Stimulated activated CD4-positive, alpha-beta T cell treated with anti-CD3 and anti-CD28 coated beads, TNF-alpha, amount 100 ng/mL, for 48 hours (primary cell): Measurements from ENCODE around the gene YAF2.
"Not testable (repeated sequence)": the region's sequence is repeated elsewhere in the genome, so short reads cannot be mapped to it uniquely, and the experiment has no call there.

Experiments used
- DNase-seq, 3 donors: peaks; one replicate each; pipeline ENCODE4 v3.0.0-alpha.2; 2020; ENCODE audit warnings: low read depth in 3 of 3

YAF2 gene

DNA sequence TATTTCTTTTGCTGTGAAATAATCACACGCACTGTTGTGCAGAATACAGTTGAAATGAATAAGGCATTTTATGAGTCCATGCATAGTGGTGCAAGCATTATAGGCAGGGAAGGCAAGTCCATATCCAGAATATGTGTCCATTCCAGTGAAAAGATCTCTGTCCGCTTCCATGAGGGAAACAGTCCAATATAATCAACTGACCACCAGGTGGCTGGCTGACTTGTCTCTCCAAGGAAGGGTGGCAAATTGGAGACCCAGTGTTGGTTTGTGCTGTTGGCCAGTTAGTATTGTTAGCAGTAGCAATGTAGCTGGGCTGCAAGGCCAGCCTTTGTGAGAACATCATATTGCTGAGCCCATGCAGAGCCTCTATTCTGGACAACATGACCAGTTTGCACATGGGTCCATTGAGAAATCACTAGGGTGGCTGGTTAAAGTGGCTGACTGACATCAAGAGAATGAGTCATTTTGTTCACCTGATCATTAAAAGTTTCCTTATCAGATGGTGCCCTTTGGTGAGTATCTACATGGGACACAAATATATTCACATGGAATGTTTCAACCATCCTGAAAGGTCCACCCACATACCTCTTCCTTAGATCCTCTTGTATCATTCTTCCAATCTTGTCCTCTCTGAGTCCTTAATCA is 17.3 kb upstream of the YAF2 start:
- no peak for DNase-seq

DNA sequence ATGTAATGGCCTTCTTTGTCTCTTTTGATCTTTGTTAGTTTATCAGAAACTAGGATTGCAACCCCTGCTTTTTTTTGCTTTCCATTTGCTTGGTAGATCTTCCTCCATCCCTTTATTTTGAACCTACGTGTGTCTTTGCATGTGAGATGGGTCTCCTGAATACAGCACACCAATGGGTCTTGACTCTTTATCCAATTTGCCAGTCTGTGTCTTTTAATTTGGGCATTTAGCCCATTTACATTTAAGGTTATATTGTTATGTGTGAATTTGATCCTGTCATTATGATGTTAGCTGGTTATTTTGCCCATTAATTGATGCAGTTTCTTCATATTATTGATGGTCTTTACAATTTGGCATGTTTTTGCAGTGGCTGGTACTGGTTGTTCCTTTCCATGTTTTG is 14.6 kb upstream of the YAF2 start:
- DNase-seq: not testable (repeated sequence)

- DNase-seq: not testable (repeated sequence)
These were observed 11.0 kb upstream of the YAF2 start for GRCh38 chr12:42249033-42249432.

DNA sequence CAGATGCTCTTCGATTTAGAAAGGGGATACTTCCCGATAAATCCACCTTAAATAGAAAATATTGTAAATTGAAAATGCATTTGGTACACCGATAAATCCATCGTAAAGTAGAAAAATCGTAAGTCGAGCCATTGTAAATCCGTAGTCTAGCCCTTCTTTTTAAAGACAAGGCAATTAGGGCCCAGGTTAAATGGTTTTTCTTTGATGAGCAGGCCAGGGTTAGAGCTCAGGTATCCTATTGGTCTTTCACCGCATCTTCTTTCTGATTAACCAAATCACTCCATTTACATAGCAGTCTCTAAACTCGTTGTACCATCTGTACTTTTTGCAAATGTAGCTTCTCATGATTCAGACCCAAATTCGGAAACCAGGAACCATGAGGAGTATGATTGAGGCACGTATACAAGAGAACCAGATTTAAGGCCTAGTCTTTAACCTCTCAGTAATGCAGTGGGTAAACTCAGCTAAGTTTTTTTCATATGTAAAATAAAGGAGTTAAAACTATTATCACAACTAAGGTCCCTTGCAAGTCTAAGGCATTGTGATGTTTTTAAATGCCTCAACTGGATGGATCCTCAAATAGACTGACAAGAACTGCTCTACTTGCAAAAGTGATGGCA is 2.2 kb upstream of the YAF2 start:
- no peak for DNase-seq

DNA sequence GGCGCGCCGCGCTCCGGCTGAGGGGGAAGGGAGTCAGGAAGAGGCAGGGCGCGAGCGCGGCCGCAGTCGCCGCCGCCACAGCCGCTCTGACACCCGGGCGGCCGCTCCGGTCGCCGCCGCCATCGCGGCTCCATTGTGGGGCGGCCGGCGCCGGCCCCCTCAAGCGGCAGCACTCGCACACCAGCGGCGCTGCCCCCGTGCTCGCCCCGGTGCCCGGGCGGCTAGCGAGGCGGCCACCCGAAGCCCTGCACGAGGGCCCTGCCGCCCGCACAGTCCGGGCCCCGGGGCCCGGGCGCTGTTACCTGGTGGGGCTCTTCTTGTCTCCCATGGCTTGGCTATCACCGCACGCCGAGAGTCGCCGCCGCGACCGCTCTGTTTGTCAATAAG is 202 bp downstream of the YAF2 start:
- DNase-seq: no peak

DNA sequence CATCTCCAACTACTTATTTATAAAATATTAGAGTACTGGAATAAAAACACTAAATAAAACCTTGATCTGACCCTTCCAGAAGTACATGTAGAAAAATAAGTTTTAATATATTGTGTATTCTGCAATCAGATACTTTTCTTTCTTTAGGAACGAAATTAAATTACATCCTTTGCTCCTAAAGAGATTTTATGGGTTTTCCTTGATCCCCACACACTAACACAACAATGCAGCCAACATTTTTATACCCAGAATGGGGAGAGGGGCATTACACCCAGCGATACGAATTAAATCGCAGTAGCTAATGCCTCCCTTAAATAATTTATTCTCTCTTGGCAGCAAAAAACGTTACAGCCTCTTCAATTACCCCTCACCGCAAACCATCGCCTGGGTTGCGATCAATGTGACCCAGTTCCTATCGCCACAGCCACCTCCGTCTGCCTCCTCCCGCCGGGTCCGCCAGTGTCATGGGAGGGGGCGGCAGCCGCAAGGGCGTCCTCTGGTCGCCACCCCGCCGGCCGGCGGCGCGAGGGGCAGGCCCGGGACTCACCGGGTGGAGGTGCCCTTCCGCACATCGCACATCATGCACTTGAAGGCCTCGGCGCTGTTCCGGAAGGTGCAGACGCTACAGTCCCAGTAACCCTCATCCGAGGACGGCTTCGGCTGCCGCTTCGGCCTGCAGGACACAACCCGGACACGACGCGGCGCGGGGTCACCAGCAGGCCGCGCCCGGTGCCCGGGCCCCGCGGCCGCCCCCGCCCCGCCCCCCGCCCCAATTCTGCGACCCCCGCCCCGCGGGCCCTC is 796 bp downstream of the YAF2 start:
- peak; percentile 46 to 65 (median 59) for DNase-seq

DNA sequence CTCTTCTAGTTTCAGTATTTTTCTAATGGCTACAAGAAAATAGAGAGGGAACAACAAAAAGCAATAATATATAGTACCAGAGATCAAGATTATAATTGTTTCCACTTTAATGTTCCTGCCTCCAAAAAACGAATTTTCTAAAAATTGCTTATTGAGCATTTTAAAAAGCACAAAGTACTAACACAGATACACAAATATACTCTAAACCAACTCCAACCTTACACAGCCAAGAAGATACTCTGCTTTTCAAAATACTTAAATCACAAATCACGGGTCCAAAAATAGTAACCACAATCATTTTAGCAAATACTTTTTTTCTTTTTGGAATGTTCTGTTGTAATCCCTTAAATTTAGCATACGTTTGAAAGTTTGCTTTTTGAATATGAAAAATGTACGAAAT is 2.0 kb downstream of the YAF2 start:
- DNase-seq: no peak

GRCh38 chr12:42235426-42235825 is 2.6 kb downstream of the YAF2 start:
- DNase-seq: no peak

- no peak for DNase-seq
These were observed 3.1 kb downstream of the YAF2 start for GRCh38 chr12:42234970-42235369.

GRCh38 chr12:42227525-42227924 is 10.5 kb downstream of the YAF2 start:
- not testable (repeated sequence) for DNase-seq

GRCh38 chr12:42224501-42224900 is 13.5 kb downstream of the YAF2 start:
- not testable (repeated sequence) for DNase-seq

- DNase-seq: no peak
These were observed 15.3 kb downstream of the YAF2 start for GRCh38 chr12:42222724-42223123.

DNA sequence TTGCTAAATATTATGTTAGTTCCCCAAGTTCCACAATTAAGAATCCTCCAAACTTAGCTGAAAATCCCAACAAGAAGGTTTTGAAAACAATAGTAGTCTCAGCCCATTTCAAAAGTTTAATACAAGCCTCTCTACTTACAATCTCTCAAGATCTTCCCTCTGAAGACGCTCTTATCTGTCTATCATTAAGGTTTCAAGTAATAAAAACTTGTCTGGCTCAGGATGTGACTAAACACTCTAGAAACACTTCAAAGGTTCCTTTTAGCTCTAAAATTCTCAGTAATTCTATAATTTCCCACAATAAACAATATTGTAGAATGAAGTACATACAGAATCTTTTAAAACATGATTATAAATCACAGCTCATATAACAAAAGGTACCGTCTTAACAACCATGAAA is 16.3 kb downstream of the YAF2 start:
- no peak for DNase-seq

GRCh38 chr12:42217656-42218055 is 20.4 kb downstream of the YAF2 start:
- no peak for DNase-seq

- DNase-seq: no peak
These were observed 21.3 kb downstream of the YAF2 start for GRCh38 chr12:42216737-42217136.

DNA sequence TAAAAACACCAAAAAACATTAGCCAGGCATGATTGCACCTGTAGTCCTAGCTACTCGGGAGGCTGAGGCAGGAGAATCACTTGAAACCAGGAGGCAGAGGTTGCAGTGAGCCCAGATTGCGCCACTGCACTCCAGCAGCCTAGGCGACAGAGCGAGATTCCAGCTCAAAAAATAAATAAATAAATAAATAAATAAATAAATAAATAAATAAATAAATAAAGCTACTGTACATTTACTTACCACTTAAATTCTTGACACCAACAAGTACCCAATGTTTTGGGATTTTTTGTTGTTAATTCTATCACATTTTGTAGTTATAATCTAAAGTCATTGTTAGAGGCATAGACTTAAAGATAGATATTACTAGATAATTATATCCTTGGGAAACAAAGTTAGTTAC is 22.3 kb downstream of the YAF2 start:
- not testable (repeated sequence) for DNase-seq

DNA sequence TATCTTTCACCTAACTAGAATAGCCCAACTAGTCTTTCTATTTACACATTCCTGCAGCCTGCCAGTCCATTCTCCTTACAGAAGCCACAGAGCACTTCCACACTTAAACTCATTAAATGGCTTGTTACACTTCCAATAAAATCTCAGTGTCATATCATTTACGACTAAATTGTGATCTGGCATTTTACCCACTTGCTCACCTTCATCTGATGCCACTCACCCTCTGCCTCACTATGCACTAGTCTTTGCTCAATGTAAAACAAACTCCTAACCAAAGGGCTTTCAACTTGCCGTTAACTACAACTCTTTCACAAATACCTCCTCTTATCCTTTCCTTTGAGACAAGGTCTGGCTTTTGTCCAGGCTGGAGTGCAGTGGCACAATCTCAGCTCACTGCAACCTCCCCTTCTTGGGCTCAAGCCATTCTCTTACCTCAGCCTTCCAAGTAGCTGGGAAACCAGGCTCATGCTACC is 24.1 kb downstream of the YAF2 start:
- DNase-seq: no peak

DNA sequence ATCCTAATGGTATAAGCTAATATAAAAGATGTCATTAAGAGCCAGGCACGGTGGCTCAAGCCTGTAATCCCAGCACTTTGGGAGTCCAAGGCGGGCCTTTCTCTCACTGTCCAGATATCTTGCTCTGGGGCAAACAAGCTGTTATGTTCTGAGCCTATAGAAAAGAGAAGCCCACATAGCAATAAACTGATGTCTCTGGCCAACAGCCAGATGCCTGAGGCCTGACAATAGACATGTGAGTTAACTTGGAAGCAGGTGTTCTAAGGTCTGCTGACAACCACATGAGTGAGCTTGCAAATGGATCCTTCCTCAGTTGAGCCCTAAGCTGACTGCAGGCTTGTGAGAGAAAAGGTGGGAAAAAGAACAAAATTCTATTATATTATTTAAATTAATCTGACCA is 25.0 kb downstream of the YAF2 start:
- DNase-seq: no peak

GRCh38 chr12:42208574-42208973 is 29.5 kb downstream of the YAF2 start:
- DNase-seq: no peak

DNA sequence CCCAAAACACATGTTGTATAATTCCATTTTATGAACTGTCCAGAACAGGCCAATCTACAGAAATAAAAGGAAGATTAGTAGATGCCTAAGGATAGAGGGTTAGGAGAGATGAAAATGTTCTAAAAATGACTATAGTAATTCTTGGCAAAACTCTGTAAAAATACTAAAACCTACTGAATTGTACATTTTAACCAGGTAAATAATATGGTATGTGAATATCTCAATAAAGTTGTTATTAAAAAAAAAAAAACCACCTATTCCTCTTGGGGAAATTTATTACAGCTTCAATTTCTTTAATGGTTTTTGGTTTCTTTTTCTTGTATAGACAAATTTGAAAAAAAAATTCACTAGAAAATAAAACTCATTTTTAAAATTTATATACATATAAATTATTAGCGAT is 33.2 kb downstream of the YAF2 start:
- no peak for DNase-seq

DNA sequence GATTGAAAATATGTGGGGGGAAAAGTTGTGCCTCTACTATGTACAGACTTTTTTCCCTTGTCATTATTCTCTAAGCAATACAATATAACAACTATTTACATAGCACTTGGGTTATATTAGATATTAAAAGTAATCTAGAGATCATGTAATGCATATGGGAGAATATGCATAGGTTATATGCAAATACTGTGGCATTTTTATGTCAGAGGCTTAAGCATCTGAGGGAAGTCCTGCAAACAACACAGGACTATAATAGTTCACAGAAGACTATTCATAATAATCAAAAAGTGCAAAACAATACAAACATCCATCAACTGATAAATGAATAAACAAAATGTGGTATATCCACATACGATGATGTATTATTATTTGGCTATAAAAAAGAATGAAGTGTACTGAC is 33.7 kb downstream of the YAF2 start:
- no peak for DNase-seq

- no peak for DNase-seq
These were observed 37.0 kb downstream of the YAF2 start for GRCh38 chr12:42201063-42201462.

- DNase-seq: no peak
These were observed 39.0 kb downstream of the YAF2 start for GRCh38 chr12:42199007-42199406.
